Activated naive CD8-positive, alpha-beta T cell treated with anti-CD3 and anti-CD28 coated beads, Interleukin-2, amount 10 ng/mL, durations not matched to agents 7 days and 5 days (primary cell): ENCODE measurements around the gene AGMO. TPM values are rescaled to one million over a fixed set of nuclear protein-coding genes. Genes with fewer than 3 reads are reported as not detected.

ENCODE experiments used
- ATAC-seq: fragments of 150-1000 bp; cut with Tn5 transposase; one replicate; pipeline ENCODE4 v1.10.0; 2021; ENCODE audit warnings: low read depth, moderate library complexity
- POLR2A ChIA-PET: fragments of 350-600 bp; sonication (Branson Sonifier 250); formaldehyde crosslinking; loops from one replicate; lab custom pipeline; 2021; ENCODE audit warnings: antibody characterized with exemption; lab: Charles Lee
- DNase-seq: peaks from one replicate; pipeline ENCODE4 v3.0.0; 2021
- H3K27ac Mint-ChIP-seq: one replicate; pipeline ENCODE4 v1.8.0; 2022; ENCODE audit warnings: mild to moderate bottlenecking, mixed read lengths
- H3K27me3 Mint-ChIP-seq: one replicate; pipeline ENCODE4 v1.8.0; 2022; ENCODE audit warnings: mild to moderate bottlenecking, moderate library complexity, mixed read lengths
- H3K36me3 Mint-ChIP-seq: one replicate; pipeline ENCODE4 v1.8.0; 2021; ENCODE audit warnings: mild to moderate bottlenecking, mixed read lengths
- H3K4me1 Mint-ChIP-seq: one replicate; pipeline ENCODE4 v1.8.0; 2021; ENCODE audit warnings: mixed read lengths
- H3K4me3 Mint-ChIP-seq: one replicate; pipeline ENCODE4 v1.8.0; 2022; ENCODE audit warnings: mild to moderate bottlenecking, moderate library complexity, mixed read lengths
- H3K9me3 Mint-ChIP-seq: one replicate; pipeline ENCODE4 v1.8.0; 2021; ENCODE audit warnings: mixed read lengths
- total RNA-seq, 2 experiments: library from RNA; stranded (reverse); gene quantifications; one replicate each; pipeline ENCODE4 v1.2.3, GENCODE V29; 2021

The AGMO gene
- total RNA-seq, 2 experiments from 2014 or later = not detected

GRCh38 chr7:15407910-15408309, 153.9 kb downstream of the AGMO start:
- H3K4me1 Mint-ChIP-seq = no peaks in the 10 kb centered on the region
- POLR2A ChIA-PET = no interaction called here

DNA sequence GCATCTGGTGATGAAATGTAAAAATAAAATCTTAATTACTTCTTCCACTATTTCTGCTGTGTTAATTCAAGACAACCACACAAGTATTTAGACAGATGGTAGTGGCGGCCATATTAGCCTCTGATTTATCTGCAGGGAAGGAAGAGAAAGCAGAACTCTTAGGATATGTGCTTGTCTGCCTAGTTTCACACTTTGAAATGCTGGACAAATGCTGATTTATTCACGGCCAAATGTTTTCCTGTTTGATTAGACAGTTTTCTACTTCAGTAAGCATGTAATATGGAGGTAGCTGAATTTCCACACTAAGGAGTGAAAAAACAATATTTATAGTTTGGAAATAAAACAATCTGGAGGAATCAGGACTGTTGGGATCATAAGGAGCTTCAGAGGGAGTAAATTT, 158.1 kb downstream of the AGMO start:
- H3K36me3 Mint-ChIP-seq = no peaks in the 10 kb centered on the region
- DNase-seq (no peak), ATAC-seq (no peak)
- peaks cover 2% of the 10 kb centered on the region for H3K9me3 Mint-ChIP-seq
- POLR2A ChIA-PET = no interaction called here
- H3K27me3 Mint-ChIP-seq = no peaks in the 10 kb centered on the region
- H3K4me1 Mint-ChIP-seq = no peaks in the 10 kb centered on the region
- no peak overlapping the region for H3K4me3 Mint-ChIP-seq
- H3K27ac Mint-ChIP-seq = no peak overlapping the region

More at GRCh38 chr7:15407910-15408309, 153.9 kb downstream of the AGMO start:
- Mint-ChIP-seq H3K9me3 (peaks cover 2% of the 10 kb centered on the region), H3K36me3 (no peaks in the 10 kb centered on the region), H3K4me3 (no peak overlapping the region), H3K27me3 (no peaks in the 10 kb centered on the region), H3K27ac (no peak overlapping the region)
- DNase-seq = no peak
- no peak for ATAC-seq

GRCh38 chr7:15403315-15403714, 158.5 kb downstream of the AGMO start:
- no peak for DNase-seq
- no peaks in the 10 kb centered on the region for H3K27me3 Mint-ChIP-seq
- no peak overlapping the region for H3K4me3 Mint-ChIP-seq
- H3K27ac Mint-ChIP-seq = no peak overlapping the region
- ATAC-seq = no peak
- no peaks in the 10 kb centered on the region for H3K36me3 Mint-ChIP-seq
- peaks cover 2% of the 10 kb centered on the region for H3K9me3 Mint-ChIP-seq
- no peaks in the 10 kb centered on the region for H3K4me1 Mint-ChIP-seq
- POLR2A ChIA-PET = no interaction called here

DNA sequence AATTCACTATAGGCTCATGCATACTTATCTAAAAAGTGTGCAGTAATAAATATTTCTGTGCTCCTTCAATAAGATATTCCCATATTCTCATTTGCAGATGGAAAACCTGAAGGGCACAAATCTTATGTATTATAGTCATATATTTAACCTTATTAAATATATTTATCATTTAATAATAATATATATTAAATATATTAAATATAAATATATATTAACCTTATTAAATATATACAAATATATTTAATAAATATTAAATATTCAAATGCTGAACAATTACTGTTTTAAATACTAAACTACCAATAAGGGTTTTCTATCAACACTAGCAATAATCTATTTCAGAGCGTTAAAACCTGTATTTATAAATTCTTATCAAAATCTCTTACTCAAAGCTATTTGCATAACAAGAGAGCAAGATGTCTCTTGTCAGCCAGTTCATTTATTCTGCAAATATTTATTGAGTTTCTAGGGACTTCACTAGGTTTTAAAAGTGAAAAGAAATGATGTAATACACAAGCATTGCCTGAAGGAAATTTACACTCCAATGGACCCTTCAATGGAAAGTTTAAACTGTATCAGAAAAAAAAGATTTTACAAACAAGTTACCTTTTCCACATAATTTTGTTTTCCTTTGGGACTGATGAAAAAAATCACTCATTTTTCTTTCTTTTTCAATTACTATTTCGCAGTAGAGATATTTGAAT, 159.2 kb downstream of the AGMO start:
- ATAC-seq (no peak), DNase-seq (no peak)
- H3K4me1 Mint-ChIP-seq = no peaks in the 10 kb centered on the region
- no peaks in the 10 kb centered on the region for H3K27me3 Mint-ChIP-seq
- POLR2A ChIA-PET = no interaction called here
- H3K27ac Mint-ChIP-seq = no peak overlapping the region
- H3K36me3 Mint-ChIP-seq = no peaks in the 10 kb centered on the region
- no peak overlapping the region for H3K4me3 Mint-ChIP-seq
- H3K9me3 Mint-ChIP-seq = peaks cover 2% of the 10 kb centered on the region

GRCh38 chr7:15400440-15400839, 161.4 kb downstream of the AGMO start:
- Mint-ChIP-seq H3K27me3 (no peaks in the 10 kb centered on the region), H3K9me3 (peaks cover 4% of the 10 kb centered on the region), H3K4me1 (no peaks in the 10 kb centered on the region), H3K36me3 (no peaks in the 10 kb centered on the region), H3K27ac (no peak overlapping the region), H3K4me3 (no peak overlapping the region)
- ATAC-seq (no peak), DNase-seq (no peak)
- POLR2A ChIA-PET = no interaction called here

GRCh38 chr7:15399441-15399840, 162.4 kb downstream of the AGMO start:
- H3K36me3 Mint-ChIP-seq = no peaks in the 10 kb centered on the region
- peaks cover 6% of the 10 kb centered on the region for H3K9me3 Mint-ChIP-seq
- POLR2A ChIA-PET = no interaction called here
- H3K4me3 Mint-ChIP-seq = no peak overlapping the region
- no peak overlapping the region for H3K27ac Mint-ChIP-seq
- no peak for DNase-seq
- H3K4me1 Mint-ChIP-seq = no peaks in the 10 kb centered on the region
- no peak for ATAC-seq
- no peaks in the 10 kb centered on the region for H3K27me3 Mint-ChIP-seq

DNA sequence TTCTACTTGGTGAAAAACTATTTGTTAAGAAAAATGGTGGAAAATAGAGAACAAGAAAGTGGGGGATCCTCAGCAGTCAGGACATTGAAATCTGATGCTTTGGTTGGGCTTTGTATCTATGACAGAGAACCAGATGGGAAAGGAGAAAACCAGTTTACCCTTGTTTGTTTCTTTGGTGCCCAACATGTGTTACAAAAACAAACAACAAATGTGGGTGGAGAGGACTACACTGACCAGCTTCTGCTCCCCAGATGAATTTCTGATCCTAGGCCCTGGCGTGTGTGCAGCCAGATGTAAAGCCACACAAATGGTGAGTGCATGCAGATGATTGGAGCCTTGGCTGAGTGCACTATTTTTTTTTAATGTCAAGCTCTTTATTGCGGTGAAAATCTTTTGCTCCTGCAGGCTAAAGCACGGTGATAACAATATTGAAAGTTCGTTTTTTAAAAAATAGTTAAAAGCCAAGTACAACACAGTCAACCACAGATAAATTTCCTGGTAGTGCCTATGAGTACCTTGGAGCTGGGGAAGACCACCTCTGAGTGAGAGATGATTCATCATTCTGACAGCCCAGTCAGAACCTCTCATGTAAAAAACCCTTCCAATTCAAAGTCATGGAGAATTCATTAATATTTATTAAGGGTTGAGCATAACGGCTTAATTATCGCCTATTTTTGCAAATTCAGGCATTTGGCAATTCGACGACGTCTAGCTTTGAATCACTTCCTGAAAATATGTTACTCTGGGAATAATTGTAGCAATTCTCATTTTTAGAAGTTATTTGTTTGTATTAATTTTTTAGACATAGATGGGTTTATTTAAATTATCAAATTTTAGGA, 163.7 kb downstream of the AGMO start:
- Mint-ChIP-seq H3K27me3 (no peaks in the 10 kb centered on the region), H3K4me1 (no peaks in the 10 kb centered on the region)
- ATAC-seq = no peak

DNA sequence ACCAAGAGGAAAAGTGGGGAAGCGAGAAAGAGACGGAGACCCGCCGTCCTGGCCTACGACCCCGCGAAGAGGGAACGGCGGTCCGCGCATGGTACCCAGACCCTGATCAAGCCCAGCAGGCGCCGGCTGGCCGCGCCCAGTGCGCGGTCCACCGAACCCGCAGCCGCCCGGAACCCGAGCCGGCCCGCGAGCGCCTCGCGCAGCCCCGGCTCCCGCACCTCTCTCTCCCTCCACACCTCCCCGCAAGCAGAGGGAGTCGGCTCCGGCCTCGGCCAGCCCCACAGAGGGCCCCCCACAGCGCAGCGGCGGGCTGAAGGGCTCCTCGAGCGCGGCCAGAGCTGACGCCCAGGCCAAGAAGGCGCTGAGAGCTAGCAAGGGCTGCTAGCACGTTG, 164.7 kb downstream of the AGMO start:
- peaks cover 8% of the 10 kb centered on the region for H3K9me3 Mint-ChIP-seq
- no peak overlapping the region for H3K27ac Mint-ChIP-seq
- H3K36me3 Mint-ChIP-seq = no peaks in the 10 kb centered on the region
- H3K4me3 Mint-ChIP-seq = no peak overlapping the region
- no peak for DNase-seq
- POLR2A ChIA-PET = no interaction called here
- ATAC-seq = no peak
- H3K27me3 Mint-ChIP-seq = no peaks in the 10 kb centered on the region
- H3K4me1 Mint-ChIP-seq = no peaks in the 10 kb centered on the region

More for the DNA sequence above, 163.7 kb downstream of the AGMO start:
- POLR2A ChIA-PET = no interaction called here
- no peak for DNase-seq
- no peaks in the 10 kb centered on the region for H3K36me3 Mint-ChIP-seq
- peaks cover 8% of the 10 kb centered on the region for H3K9me3 Mint-ChIP-seq
- no peak overlapping the region for H3K4me3 Mint-ChIP-seq
- no peak overlapping the region for H3K27ac Mint-ChIP-seq

GRCh38 chr7:15396210-15397158, 165.3 kb downstream of the AGMO start:
- no peak for DNase-seq
- Mint-ChIP-seq H3K36me3 (no peaks in the 10 kb centered on the region), H3K27ac (no peak overlapping the region), H3K9me3 (peaks cover 8% of the 10 kb centered on the region), H3K4me3 (no peak overlapping the region), H3K27me3 (no peaks in the 10 kb centered on the region), H3K4me1 (no peaks in the 10 kb centered on the region)
- no peak for ATAC-seq
- POLR2A ChIA-PET = no interaction called here

DNA sequence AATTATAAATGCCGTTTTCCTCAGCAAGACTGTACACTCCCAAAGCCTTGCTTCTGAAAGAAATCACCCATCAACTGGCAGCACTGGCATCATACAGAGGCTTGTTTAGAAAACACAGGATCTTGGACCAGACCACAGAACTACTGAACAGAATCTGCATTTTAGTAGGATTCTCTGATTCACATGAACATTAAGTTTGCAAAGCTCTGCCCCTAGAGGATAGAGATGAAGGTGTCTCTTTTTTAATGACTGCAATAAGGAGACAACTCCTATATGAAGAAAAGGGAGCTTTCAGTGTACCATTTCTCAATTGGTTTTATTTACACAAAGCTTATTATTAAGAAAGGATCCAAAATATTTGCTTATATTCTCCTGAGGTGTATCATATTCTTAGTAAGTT, 172.7 kb downstream of the AGMO start:
- ATAC-seq = no peak
- no peak overlapping the region for H3K4me3 Mint-ChIP-seq
- H3K27me3 Mint-ChIP-seq = no peaks in the 10 kb centered on the region
- no peaks in the 10 kb centered on the region for H3K4me1 Mint-ChIP-seq
- no peak for DNase-seq
- POLR2A ChIA-PET = no interaction called here
- H3K36me3 Mint-ChIP-seq = no peaks in the 10 kb centered on the region
- no peak overlapping the region for H3K27ac Mint-ChIP-seq
- H3K9me3 Mint-ChIP-seq = peaks cover 3% of the 10 kb centered on the region

DNA sequence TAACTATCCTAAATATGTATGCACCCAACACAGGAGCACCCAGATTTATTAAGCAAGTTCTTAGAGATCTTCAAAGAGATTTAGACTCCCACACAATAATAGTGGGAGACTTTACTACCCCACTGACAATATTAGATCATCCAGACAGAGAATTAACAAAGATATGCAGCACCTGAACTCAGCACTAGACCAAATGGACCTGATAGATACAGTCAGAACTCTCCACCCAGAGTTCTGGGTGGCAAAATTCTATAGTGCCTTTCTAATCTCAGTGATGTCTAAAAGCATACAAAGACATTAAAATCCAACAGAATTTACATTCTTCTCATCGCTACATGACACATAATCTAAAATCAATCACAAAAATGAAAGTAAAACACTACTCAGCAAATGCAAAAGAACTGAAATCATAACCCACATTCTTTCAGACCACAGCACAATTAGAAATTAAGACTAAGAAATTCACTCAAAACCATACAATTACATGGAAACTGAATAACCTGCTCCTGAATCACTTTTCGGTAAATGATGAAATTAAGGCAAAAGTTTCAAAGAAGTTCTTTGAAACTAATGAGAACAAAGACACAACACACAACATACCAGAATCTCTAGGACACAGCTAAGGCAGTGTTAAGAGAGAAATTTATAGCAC, 183.2 kb downstream of the AGMO start:
- Mint-ChIP-seq H3K4me3 (no peak overlapping the region), H3K27ac (no peak overlapping the region), H3K4me1 (no peaks in the 10 kb centered on the region), H3K27me3 (no peaks in the 10 kb centered on the region), H3K36me3 (no peaks in the 10 kb centered on the region), H3K9me3 (no peaks in the 10 kb centered on the region)
- ATAC-seq (no peak), DNase-seq (no peak)
- POLR2A ChIA-PET = no interaction called here

DNA sequence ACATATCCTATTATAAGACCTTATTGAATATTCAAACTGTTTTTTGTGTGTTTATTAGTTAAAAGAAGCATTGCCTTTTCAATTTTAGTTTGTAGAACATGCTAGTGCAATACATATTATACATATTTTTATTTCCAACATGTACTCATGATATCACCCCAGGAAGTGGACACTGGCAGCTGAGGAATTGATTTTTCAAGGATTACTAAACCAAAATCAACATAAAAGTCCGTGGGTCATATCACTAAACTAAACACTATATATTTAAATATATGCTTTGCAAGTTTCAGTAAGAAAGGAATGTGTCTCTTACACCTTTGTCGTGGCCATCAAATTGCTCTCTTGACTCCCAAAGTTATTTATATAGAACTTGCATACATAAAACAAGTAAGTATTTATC, 185.2 kb downstream of the AGMO start:
- DNase-seq (no peak), ATAC-seq (no peak)
- Mint-ChIP-seq H3K4me1 (no peaks in the 10 kb centered on the region), H3K27me3 (no peaks in the 10 kb centered on the region), H3K36me3 (no peaks in the 10 kb centered on the region), H3K27ac (no peak overlapping the region), H3K9me3 (no peaks in the 10 kb centered on the region), H3K4me3 (no peak overlapping the region)
- POLR2A ChIA-PET = no interaction called here

DNA sequence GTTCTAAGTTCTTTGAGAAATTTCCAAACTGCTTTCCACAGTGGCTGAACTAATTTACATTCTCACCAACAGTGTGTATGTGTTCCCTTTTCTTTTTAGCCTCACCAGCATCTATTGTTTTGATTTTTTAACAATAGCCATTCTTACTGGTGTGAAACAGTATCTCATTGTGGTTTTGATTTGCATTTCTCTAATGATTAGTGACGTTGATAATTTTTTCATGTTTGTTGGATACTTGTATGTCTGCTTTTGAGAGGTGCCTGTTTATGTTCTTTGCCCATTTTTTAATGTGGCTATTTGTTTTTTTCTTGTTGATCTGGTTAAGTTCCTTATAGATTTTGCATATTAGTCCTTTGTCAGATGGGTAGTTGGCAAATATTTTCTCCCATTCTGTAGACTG, 191.4 kb downstream of the AGMO start:
- H3K4me1 Mint-ChIP-seq = no peaks in the 10 kb centered on the region
- no peak for ATAC-seq
- no peak overlapping the region for H3K4me3 Mint-ChIP-seq
- H3K27me3 Mint-ChIP-seq = no peaks in the 10 kb centered on the region
- H3K27ac Mint-ChIP-seq = no peak overlapping the region
- no peak for DNase-seq
- POLR2A ChIA-PET = no interaction called here
- no peaks in the 10 kb centered on the region for H3K36me3 Mint-ChIP-seq
- H3K9me3 Mint-ChIP-seq = peaks cover 4% of the 10 kb centered on the region
